GM23248 (cell line): ENCODE results near the gene FAM204A.

Source experiments
- EZH2 ChIP-seq: fragments of 200-600 bp; sonication (generic); IDR thresholded peaks from 2 replicates; pipeline ENCODE4 v1.6.1; 2018; ENCODE audit warnings: antibody characterized with exemption, mild to moderate bottlenecking; ENCODE audit not compliant: insufficient read depth, poor library complexity, severe bottlenecking
- EZH2phosphoT487 ChIP-seq: fragments of 200-600 bp; sonication (generic); IDR thresholded peaks from 2 replicates; pipeline ENCODE4 v1.6.1; 2018; ENCODE audit warnings: antibody characterized with exemption, moderate library complexity, mild to moderate bottlenecking, low read depth; ENCODE audit not compliant: insufficient read depth

DNA sequence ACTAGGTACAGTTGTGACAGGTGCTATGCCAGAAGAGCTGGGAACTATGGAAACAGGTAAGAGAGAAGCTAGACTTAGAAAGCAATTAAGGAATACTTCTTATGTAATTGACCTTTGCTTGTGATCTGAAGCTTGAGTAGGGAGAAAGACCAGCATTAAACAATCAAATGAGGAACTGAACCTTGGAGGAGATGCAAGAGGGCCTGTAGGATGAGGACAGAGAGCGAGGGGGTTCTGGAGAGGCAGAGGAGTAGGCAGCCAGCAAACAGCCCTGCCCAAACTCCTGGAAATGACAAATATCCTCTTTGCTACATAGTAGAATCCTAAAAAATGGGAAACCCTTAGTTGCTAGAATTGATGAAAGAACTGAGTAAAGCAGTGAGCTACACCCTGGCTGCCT is 41.6 kb upstream of the FAM204A start:
- TF ChIP-seq EZH2 = no peak
- TF ChIP-seq EZH2phosphoT487 = no peak
